Activated CD4-positive, alpha-beta T cell treated with anti-CD3 and anti-CD28 coated beads, Interleukin-2, amount 50 U/mL, for 1 hour (primary cell): ENCODE data around the gene LRP1.

Source experiments
- DNase-seq: peaks from one replicate; pipeline ENCODE4 v3.0.0-alpha.2; 2020

The LRP1 gene

GRCh38 chr12:57138526-57139272 lies 10.4 kb downstream of the LRP1 start:
- no peak for DNase-seq

- no peak for DNase-seq
Observed at GRCh38 chr12:57139796-57140649, 11.7 kb downstream of the LRP1 start.

GRCh38 chr12:57141249-57141648 lies 13.0 kb downstream of the LRP1 start:
- no peak for DNase-seq

DNA sequence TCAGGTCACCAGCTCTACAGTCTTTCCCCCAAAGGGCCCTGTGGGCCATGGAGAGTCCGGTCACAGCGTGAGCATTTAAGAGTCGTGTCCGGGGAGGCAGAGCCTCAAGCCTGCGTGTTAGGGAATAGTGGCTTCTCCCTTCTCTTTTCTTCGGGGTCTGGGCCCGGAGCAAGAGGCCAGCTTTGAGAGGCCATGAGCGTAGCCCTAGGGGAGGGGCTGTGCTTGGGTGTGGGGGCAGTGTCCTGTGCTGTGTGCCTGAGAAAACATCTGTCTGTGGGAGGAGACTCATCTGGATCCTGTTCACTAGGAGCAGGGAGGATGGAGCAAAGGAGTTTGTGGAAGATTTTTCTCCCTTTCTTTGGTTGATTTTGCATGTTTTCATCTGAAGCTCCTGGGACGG lies 13.8 kb downstream of the LRP1 start:
- no peak for DNase-seq

DNA sequence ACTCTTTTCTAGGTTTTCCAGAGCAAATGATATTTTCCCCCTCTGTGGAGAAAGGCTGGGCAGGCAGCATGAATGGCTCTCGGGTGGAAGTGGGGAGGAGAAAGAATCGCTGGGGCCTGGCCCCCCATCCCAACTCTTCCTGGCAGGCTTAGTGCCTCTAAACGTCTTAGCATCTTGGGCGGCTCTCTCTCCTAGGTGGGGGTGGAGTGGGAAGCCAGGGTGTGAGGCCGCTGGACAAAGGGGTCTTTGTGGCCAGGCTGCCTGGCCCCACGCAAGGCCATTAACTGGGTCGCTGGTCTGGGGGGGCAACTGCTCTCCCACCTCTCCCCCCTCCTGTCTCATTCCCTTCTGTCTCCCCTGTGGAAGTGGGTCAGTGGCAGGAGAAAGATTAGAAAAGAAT lies 14.4 kb downstream of the LRP1 start:
- DNase-seq = no peak

- DNase-seq = no peak
Observed at GRCh38 chr12:57143454-57143853, 15.2 kb downstream of the LRP1 start.

DNA sequence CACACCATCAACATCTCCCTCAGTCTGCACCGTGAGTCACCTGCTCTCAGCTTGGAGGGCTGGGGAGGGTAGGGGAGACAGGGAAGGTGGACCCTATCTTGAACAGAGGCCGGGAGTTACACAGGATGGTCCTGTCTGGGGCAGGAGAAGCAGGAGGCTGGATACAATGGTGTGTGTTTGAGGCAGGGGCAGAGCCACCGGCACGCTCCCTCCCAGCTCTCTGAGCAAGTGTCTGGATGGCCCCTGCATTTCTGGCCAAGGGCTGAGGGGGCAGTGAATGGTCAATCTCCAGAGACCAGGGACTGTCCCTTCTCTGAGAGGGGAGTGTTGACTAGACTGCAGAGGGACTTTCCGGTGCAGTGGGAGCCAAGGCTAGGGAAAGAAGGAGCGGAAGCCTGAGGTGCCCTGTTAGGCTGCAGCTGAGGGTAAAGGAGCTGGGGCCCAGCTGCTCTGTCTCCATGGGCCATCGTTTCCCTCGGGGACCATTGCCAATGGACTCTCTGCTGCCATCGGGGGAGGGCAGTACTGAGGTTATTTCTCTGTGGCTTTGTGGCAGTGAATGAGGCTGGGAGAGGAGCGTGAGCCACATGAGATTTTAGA lies 17.3 kb downstream of the LRP1 start:
- DNase-seq = no peak

GRCh38 chr12:57146092-57146491 lies 17.8 kb downstream of the LRP1 start:
- DNase-seq = no peak

GRCh38 chr12:57146961-57147944 lies 19.0 kb downstream of the LRP1 start, which contains the start of gene LRP1-AS:
Gene LRP1-AS (minus strand): TSS chr12:57147619.
- DNase-seq = no peak

DNA sequence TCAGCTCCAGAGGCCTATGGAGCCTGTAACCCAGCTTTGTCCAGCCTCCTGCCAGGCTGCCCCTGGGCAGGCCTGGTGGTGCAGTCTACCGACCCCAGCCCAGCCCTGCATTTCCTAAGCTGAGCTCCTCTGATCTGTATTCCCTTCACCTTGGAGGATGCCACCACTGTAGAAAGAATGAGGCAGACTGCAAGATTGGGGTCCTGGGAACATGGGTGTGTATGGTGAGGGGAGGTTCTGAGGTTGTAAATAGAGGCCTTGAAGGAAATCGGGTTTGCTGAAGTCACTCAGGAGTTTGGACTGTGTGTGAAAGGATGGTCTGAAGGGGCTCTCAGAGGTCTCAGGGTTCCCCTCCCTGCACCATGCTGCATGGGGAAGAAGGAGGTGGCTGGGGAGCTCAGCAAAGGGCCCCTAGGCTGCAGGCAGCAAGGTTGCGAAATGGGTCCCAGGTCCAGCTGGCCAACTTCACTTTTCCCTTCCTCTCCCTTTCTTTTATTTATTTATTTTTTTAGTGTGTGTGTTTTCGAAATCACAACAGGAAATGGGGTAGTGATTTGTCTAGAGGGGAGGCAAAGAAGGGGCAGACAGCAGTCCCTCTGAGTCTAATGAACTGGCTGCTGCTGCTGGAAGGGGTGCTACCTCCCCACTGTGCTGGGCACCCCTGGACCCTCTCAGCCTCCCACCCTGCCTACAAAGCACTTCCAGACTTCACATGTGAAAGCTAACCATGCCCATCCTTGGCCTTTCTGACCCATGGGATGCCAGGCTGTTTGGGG lies 20.4 kb downstream of the LRP1 start:
- no peak for DNase-seq

DNA sequence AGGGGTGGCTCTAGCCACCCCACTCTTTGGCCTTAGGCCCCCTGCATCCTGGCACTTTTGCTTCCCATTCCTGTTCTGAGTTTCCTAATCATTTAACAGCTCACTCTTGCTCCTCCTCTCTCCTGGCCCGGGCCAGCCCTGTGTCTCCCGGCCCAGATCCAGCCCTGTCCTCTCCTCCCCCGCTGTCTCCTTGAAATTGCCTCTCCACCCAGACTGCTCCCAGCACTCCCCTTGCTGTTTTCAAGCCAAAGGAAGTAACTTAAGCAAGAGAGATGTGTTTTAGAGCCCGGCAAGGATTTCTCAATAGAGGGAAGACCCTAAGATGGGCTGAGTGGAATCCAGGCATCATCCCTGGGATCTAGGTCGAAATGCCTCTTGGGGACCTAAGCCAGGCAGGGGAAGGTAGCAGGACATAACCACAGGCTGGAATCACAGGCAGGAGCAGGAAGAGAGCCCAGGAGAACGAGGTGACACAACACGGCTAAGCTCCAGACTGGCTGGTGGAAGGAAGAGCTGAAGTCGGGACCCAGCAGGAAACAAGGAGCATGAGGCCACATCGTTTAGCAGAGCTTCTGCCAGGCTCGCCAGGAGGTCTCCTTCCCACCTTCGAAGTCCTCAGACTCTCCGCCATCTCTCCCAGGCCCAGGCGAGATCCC lies 21.1 kb downstream of the LRP1 start:
- no peak for DNase-seq

- no peak for DNase-seq
Observed at GRCh38 chr12:57150400-57151000, 22.2 kb downstream of the LRP1 start.

- DNase-seq = no peak
Observed at GRCh38 chr12:57151741-57152630, 23.7 kb downstream of the LRP1 start.

DNA sequence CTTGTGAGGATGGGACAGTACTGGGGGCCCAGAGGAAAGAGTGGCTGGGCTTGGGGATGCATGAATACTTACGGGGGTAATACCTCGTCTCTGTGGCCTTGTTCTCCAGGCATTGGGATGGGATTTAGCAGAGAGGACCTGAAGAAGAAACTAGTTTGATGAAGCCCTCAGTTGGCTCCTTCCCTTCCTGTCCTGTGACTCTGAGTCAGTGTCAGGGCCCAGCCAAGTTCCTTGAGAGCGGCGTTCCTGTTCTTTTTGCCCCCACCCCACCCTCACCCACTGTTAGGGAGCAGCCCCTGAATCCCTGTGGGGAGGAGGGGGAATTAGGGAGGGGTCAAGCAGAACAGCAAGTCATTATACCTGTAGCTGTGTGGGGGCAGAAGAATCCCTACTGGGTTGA lies 24.4 kb downstream of the LRP1 start:
- no peak for DNase-seq

GRCh38 chr12:57153415-57153997 lies 25.2 kb downstream of the LRP1 start:
- no peak for DNase-seq

GRCh38 chr12:57154076-57154475 lies 25.8 kb downstream of the LRP1 start:
- no peak for DNase-seq

DNA sequence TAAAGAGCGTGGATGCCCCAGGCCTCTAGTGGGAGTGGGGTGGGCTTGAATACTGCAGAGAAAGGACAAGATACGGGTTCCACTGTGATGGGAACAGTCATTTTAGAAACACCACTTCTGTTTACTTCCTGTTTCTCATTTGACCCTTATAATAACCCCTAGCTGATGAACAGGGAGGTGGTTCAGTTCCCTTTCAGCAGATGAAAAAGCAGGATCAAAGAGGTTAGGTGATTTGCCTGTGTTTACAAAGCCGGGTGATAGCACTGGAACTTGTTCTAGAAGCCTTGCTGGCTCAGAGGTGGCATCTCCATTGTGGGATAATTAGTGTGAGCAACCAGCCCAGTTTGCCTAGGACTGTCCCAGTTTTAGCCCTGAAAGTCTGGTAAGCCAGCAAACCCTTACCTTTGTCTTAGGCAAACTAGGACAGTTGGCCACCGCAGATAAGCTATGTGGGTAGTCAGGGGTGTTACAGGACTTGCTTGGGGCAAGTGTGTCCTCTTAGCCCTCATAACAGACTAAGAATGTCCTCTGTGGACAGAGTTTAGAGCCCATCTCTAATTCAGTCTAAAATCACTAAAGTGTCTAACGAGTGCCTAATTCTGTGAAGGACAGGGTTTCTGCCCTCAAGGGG lies 26.6 kb downstream of the LRP1 start:
- no peak for DNase-seq

GRCh38 chr12:57156701-57157403 lies 28.6 kb downstream of the LRP1 start:
- no peak for DNase-seq
